AG09309 (cell line): ENCODE results near the gene MFRP.

Source experiments
- DNase-seq: peaks from one replicate; pipeline ENCODE4 v3.0.0-alpha.2; 2010; ENCODE audit warnings: low read depth
- H3K4me3 ChIP-seq: 2 replicates; pipeline ENCODE4 v1.5.1; 2011; ENCODE audit warnings: mild to moderate bottlenecking, low read depth, low read length, moderate library complexity; ENCODE audit not compliant: control insufficient read depth
- CTCF ChIP-seq: IDR thresholded peaks from 2 replicates; pipeline ENCODE4 v1.5.1; 2011; ENCODE audit warnings: mild to moderate bottlenecking, low read depth, low read length, inconsistent platforms; ENCODE audit not compliant: insufficient read depth, control insufficient read depth; ENCODE audit errors: missing control alignments

The MFRP gene

DNA sequence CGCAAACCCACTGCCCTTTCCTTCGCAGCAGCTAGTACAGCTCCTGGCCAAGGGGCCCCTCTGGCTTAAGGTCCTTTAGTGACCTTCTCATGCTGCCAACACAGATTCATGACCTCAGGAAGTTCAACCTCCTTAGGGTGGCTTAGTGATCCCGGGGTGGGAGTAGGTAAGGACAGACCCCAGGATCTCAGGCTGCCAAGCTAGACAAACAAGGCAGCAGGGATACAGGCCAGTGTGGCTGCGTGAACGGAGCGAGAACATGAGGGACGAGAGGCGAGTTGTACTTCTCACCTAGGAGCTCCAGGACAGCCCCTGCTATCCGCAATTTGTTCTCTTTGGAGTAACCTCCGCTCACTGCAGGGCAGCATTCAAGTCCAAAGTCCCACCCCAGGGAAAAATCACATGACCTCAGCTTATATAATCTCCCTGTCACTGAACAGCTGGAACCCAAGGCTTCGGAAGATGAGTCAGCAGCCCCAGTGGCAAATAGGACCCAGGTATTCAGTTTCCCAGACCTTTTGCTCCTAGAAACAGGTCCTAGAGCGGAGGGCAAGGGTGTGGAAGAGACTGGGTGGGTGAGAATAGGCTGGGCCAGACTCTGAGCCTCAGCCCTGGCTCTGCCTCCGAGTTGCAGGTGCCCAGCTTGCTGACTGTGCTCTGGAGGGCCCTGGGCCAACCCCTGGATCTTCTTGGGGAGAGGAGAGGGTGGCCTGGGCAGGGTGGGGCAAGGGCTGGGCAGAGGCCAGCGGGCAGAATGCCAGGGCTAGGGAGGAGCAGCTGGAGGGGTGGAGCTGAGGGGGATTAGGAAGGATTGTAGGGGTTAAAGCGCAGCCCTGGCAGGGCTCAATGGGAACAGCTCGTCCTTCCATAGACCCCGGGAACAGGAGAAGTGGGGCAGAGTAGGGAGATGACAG lies 21.9 kb upstream of the MFRP start:
- no peak overlapping the region for H3K4me3 ChIP-seq
- no peak for DNase-seq
- no peak for TF ChIP-seq CTCF

- DNase-seq, result no peak
- TF ChIP-seq CTCF, result no peak
- no peak overlapping the region for H3K4me3 ChIP-seq
Observed at GRCh38 chr11:119367661-119368120, 21.2 kb upstream of the MFRP start.

DNA sequence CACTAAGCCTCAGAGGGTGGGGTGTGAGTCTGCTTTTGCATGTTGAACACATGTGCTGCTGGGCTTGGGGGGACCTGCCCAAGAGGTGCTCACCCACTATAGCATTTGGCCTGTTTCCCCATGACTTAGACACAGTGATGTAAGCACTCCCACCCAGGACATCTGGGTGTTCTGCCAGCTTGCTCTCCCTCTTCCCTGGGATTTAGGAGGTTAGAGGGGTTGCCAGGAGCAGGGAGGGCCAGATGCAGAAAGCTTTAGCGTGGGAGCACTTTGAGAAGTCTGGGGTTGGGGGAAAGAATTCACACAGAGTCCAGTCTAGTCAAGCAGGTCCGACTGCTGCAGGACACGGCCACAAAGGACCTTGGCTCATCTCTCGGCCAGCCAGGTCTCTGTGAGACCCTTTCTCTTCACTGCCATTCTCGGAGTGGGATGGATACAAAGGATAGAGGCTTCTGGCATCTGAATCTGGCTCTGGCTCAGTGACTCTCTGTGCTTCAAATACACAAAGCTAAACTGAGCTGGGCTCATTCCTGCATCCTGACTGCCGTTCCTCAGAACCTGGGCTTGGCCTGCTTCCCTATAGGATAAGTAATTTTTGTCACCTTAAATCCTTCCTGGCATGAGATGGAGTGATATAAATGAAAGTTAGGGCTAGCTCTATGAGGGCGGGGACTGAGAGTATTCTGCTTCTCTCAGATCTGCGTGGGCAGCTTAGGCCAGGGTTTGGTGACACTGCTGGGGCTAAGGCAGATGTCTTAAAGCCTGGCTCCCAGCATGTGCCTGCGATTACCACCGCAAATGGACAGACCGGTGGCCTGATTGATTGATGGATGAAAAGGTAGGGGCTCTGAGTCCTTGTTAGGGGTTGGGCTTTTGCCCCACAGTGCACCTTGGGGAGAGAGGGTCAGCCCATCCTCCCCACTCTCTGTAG lies 20.4 kb upstream of the MFRP start:
- DNase-seq, result no peak
- no peak for TF ChIP-seq CTCF
- H3K4me3 ChIP-seq, result no peak overlapping the region

DNA sequence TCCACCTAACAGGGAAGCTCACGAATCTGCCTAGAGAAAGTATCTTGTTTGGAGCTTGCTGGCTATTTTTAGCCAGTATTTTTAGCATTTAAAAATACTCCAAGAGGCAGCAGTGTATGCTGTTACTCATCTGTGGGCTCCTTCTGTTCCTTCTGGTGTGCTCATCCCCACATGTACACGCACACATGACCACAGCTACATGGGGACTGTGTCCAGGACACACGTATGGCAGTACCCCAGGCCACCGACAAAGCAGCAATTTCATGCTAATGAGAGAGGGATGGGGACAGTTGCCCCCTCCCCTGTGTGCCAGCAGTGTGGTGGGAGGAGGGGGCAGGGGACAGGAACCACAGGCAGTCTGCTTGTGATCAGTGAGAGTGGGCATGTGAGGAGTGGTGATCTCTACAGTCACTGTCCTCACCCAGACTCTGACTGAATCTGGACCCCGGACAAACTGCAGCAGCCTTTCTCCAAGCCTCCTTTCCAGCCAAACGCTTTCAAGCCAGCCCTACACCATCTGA lies 18.6 kb upstream of the MFRP start:
- TF ChIP-seq CTCF, result no peak
- no peak overlapping the region for H3K4me3 ChIP-seq
- no peak for DNase-seq

DNA sequence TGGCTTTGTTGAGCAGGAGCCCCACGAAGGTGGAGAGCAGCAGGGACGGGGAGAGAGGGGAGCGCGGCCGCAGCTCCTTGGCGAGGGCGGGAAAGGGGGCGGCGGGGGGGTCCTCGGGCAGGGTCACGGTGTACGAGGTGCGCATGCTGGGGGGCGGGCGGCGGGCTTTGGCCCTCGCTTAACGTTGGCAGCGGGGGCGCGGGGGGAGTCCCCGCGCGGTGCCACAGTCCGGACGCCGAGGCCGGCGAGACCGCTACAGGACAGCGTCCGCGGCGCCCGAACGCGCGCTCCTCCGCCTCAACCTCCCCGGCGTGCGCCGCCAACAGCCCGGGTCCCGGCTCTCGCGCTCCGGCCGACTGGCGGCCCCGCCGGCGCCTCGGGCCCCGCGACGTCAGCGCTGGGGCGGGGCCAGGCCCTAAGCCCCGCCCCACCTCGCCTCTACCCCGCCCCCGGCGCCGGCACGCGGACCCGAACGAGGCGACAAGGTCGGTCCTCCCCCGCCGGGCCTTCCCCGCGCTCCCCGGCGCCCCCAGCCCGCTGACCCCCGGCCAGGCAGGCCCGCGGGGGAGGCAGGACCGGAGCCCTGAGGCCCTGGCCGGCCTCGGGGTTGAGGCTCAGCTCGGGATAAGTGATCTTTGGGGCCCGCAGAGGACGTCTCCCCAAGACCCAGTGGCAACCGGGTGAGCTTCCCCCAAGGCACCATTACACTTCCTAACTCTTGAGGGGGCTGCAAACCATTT lies 17.5 kb upstream of the MFRP start:
- DNase-seq, result no peak
- TF ChIP-seq CTCF, result no peak
- no peak overlapping the region; the same call in 1 of the 2 replicates for H3K4me3 ChIP-seq

- TF ChIP-seq CTCF, result no peak
- no peak overlapping the region for H3K4me3 ChIP-seq
- DNase-seq, result no peak
Observed at GRCh38 chr11:119363081-119363850, 16.8 kb upstream of the MFRP start.
